Right cardiac atrium (tissue), 5 donors: Measurements from ENCODE around the gene TRAPPC2. TPM values are rescaled to one million over a fixed set of nuclear protein-coding genes. Genes with fewer than 3 reads are reported as not detected.
"Not testable (repeated sequence)": the region's sequence is repeated elsewhere in the genome, so short reads cannot be mapped to it uniquely, and the experiment has no call there.

Experiments
- ATAC-seq, 2 donors: fragments of 200-7000 bp; cut with Tn5 transposase; one replicate each; pipeline versions ENCODE4 v1.8.0 to v1.9.1; 2020; ENCODE audit warnings: moderate library complexity in 2 of 2, mild to moderate bottlenecking in 1 of 2
- DNase-seq, 3 donors: peaks; one replicate each; pipeline ENCODE4 v3.0.0-alpha.2; 2020
- H3K27ac ChIP-seq: one replicate; pipeline ENCODE4 v1.5.1; 2013; ENCODE audit warnings: mild to moderate bottlenecking, low read length, control low read depth, moderate library complexity
- H3K27me3 ChIP-seq: one replicate; pipeline ENCODE4 v1.6.1; 2013; ENCODE audit not compliant: control insufficient read depth, insufficient read depth
- H3K4me1 ChIP-seq: one replicate; pipeline ENCODE4 v1.6.1; 2013; ENCODE audit warnings: low read length; ENCODE audit not compliant: control insufficient read depth, insufficient read depth
- H3K4me3 ChIP-seq: one replicate; pipeline ENCODE4 v1.5.1; 2013; ENCODE audit warnings: low read length, control low read depth
- H3K9me3 ChIP-seq: one replicate; pipeline ENCODE4 v1.6.1; 2013; ENCODE audit warnings: low read length; ENCODE audit not compliant: control insufficient read depth
- WGBS: extraction: QIAGEN DNeasy Blood & Tissue Kit; methylation state at CpG from one replicate; pipeline ENCODE4 v1.1.7; 2013; 5-methylcytosine and 5-hydroxymethylcytosine counted together
- intact Hi-C, 4 donors: fragments of 100-400 bp; cut with DNase I; formaldehyde crosslinking; loops; one replicate each; pipeline versions ENCODE4 v1.11.0 to v1.14.0; 2022 to 2023
- polyA plus RNA-seq: library from polyadenylated mRNA; stranded (reverse); fragments of 200-250 nt; gene quantifications from one replicate; pipeline ENCODE4 v1.2.3, GENCODE V29; 2013
- total RNA-seq, 4 donors: library from RNA; stranded (reverse); fragmentation: NEBNext Ultra II Directional; extraction: Animal tissue kit (Norgen Biotek cat#: 25700); gene quantifications; one replicate each; pipeline ENCODE4 v1.2.1, GENCODE V29; 2021
- donor health status: healthy with polysubstance abuse.
- donor health status: DM: no; HTN: yes; CAD: no.
- donor health status: DM: no; HTN: no; CAD: no.
- donor health status: DM: no; HTN: yes; CAD: no; lungs with severe emphysema.
- donor health status: DM: yes; HTN: yes; CAD: no.

TRAPPC2 gene
- total and polyA plus RNA-seq, 5 donors, result 4.3 to 8.7 (median 7.7) TPM

- intact Hi-C loops, result no loop called here
- peak within 1 kb of the TSS; percentile 83 for H3K4me3 ChIP-seq
- ATAC-seq, result peak; percentile 99
- WGBS, result under 1% methylated on average over 68 of the region's 68 CpGs
- no peaks in the 10 kb centered on the region for H3K27me3 ChIP-seq
- peak within 1 kb of the TSS; percentile 96 for H3K27ac ChIP-seq
- peak; percentile 87 to 95 (median 93) for DNase-seq
- H3K4me1 ChIP-seq, result peaks cover 5% of the 10 kb centered on the region
- H3K9me3 ChIP-seq, result no peaks in the 10 kb centered on the region
These were observed 45.3 kb downstream of the TRAPPC2 start, which contains the start of gene RAB9A for GRCh38 chrX:13688958-13689740. Gene RAB9A, plus strand, starts transcription at chrX:13689128. Its CDS starts 19,619 bp downstream, at chrX:13708747.

DNA sequence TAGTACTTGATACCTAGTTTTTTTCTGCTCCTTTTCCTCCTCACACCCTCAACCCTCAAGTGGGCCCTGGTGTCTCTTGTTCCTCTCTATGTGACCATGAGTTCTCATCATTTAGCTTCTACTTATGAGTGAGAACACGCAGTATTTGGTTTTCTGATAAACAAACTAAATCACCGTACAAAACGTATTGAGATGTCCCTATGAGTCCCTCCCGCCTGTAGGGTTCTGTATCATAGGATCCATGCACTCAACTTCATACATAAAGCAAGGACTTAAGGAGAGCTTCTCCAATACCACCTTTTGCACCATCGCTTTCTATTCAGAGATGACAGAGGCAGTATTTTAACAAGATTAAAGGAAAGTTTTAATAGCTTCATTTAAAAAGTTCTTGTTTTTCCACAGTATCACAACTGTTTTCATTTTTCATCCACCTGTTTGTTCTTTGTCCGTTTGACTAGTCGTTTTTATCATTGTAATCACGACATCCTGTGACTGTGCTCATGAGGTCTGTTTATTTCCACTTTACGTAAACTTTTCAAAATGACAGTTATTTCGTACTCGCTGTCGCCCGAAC is 45.9 kb downstream of the TRAPPC2 start:
- H3K27me3 ChIP-seq, result no peaks in the 10 kb centered on the region
- WGBS, result 10% methylated on average over 13 of the region's 13 CpGs

GRCh38 chrX:13687203-13687602 is 47.2 kb downstream of the TRAPPC2 start:
- intact Hi-C loops, result no loop called here
- H3K27ac ChIP-seq, result no peak overlapping the region
- WGBS, result 79% methylated on average over 1 of the region's 1 CpG
- no peaks in the 10 kb centered on the region for H3K9me3 ChIP-seq
- H3K27me3 ChIP-seq, result no peaks in the 10 kb centered on the region
- no peaks in the 10 kb centered on the region for H3K4me1 ChIP-seq
- ATAC-seq (no peak), DNase-seq (no peak)
- no peak overlapping the region for H3K4me3 ChIP-seq

More for the DNA sequence above, 45.9 kb downstream of the TRAPPC2 start:
- DNase-seq (no peak), ATAC-seq (no peak)
- Histone ChIP-seq H3K9me3 (no peaks in the 10 kb centered on the region), H3K27ac (no peak overlapping the region), H3K4me3 (peak overlapping the region; percentile 83), H3K4me1 (peaks cover 5% of the 10 kb centered on the region)
- intact Hi-C loops, result no loop called here

- no peaks in the 10 kb centered on the region for H3K9me3 ChIP-seq
- WGBS, result 46% methylated on average over 3 of the region's 3 CpGs
- H3K27ac ChIP-seq, result no peak overlapping the region
- H3K4me1 ChIP-seq, result no peaks in the 10 kb centered on the region
- intact Hi-C loops, result no loop called here
- no peaks in the 10 kb centered on the region for H3K27me3 ChIP-seq
- ATAC-seq (no peak), DNase-seq (no peak)
- H3K4me3 ChIP-seq, result no peak overlapping the region
These were observed 49.2 kb downstream of the TRAPPC2 start for GRCh38 chrX:13685126-13685763.

GRCh38 chrX:13684361-13684760 is 50.1 kb downstream of the TRAPPC2 start:
- no peak overlapping the region for H3K4me3 ChIP-seq
- intact Hi-C loops, result no loop called here
- H3K27ac ChIP-seq, result no peak overlapping the region
- no peaks in the 10 kb centered on the region for H3K9me3 ChIP-seq
- WGBS, result 85% methylated on average over 4 of the region's 4 CpGs
- ATAC-seq (no peak), DNase-seq (no peak)
- no peaks in the 10 kb centered on the region for H3K4me1 ChIP-seq
- no peaks in the 10 kb centered on the region for H3K27me3 ChIP-seq

DNA sequence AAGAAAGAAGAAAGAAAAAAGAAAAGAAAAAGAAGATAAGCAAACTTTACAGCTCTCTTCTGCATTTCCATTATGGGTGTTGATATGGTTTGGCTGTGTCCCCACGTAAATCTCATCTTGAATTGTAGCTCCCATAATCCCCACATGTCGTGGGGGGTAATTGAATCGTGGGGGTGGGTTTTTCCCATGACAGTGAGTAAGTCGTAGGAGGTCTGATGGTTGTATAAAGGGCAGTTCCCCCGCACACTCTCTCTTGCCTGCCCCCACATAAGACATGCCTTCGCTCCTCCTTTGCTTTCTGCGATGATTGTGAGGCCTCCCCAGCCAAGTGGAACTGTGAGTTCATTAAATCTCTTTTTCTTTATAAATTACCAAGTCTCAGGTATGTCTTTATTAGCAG is 52.8 kb downstream of the TRAPPC2 start:
- no peak for ATAC-seq
- intact Hi-C loops, result no loop called here
- WGBS, result 91% methylated on average over 7 of the region's 7 CpGs

GRCh38 chrX:13679700-13680099 is 54.7 kb downstream of the TRAPPC2 start:
- H3K4me3 ChIP-seq, H3K27me3 ChIP-seq, H3K27ac ChIP-seq, ATAC-seq, intact Hi-C loops, DNase-seq, H3K9me3 ChIP-seq, H3K4me1 ChIP-seq: not testable (repeated sequence)
- WGBS, result 99% methylated on average over 3 of the region's 4 CpGs

More for the DNA sequence above, 52.8 kb downstream of the TRAPPC2 start:
- no peaks in the 10 kb centered on the region for H3K9me3 ChIP-seq
- no peak overlapping the region for H3K27ac ChIP-seq
- DNase-seq, result no peak
- H3K4me1 ChIP-seq, result no peaks in the 10 kb centered on the region
- H3K4me3 ChIP-seq, result no peak overlapping the region
- no peaks in the 10 kb centered on the region for H3K27me3 ChIP-seq

DNA sequence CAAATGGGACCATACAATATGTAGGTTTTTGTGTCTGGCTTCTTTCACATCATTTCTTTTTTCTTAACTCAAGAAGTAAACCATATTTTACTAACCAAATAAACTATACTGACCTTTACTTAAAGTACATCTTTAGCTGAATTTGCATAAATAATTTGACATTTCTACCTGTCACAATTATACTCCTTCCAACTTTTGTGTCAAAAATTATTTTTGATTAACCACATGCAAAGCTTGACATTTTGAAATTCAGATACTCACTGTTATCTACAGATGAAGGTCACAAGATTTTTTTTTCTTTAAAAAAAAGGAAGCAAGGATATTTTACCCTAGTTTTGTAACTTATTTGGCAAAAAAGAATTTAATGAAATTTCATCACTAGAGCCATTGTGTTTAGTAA is 57.5 kb downstream of the TRAPPC2 start:
- no peak overlapping the region for H3K27ac ChIP-seq
- no peaks in the 10 kb centered on the region for H3K4me1 ChIP-seq
- ATAC-seq (no peak), DNase-seq (no peak)
- no peak overlapping the region for H3K4me3 ChIP-seq
- intact Hi-C loops, result no loop called here
- H3K9me3 ChIP-seq, result no peaks in the 10 kb centered on the region
- no peaks in the 10 kb centered on the region for H3K27me3 ChIP-seq

GRCh38 chrX:13673016-13673415 is 61.4 kb downstream of the TRAPPC2 start:
- H3K9me3 ChIP-seq, result no peaks in the 10 kb centered on the region
- H3K27me3 ChIP-seq, result no peaks in the 10 kb centered on the region
- H3K4me3 ChIP-seq, result no peak overlapping the region
- ATAC-seq (no peak), DNase-seq (no peak)
- no peak overlapping the region for H3K27ac ChIP-seq
- intact Hi-C loops, result no loop called here
- H3K4me1 ChIP-seq, result no peaks in the 10 kb centered on the region

- no peak for DNase-seq
- intact Hi-C loops, result no loop called here
- H3K9me3 ChIP-seq, result no peaks in the 10 kb centered on the region
- no peaks in the 10 kb centered on the region for H3K4me1 ChIP-seq
- no peak overlapping the region for H3K27ac ChIP-seq
- no peak overlapping the region for H3K4me3 ChIP-seq
- no peak for ATAC-seq
- 95% methylated on average over 5 of the region's 5 CpGs for WGBS
- no peaks in the 10 kb centered on the region for H3K27me3 ChIP-seq
These were observed 64.2 kb downstream of the TRAPPC2 start for GRCh38 chrX:13670197-13670596.

- intact Hi-C loops, result loop anchor here in 1 of 4 donors (10.0 kb wide), 1 partner anchor 65 kb away; the partner anchor contains the start of genes OFD1 and TRAPPC2
- H3K4me3 ChIP-seq, H3K9me3 ChIP-seq, DNase-seq, H3K4me1 ChIP-seq, H3K27ac ChIP-seq, ATAC-seq, H3K27me3 ChIP-seq: not testable (repeated sequence)
- WGBS, result 96% methylated on average over 8 of the region's 8 CpGs
These were observed 64.7 kb downstream of the TRAPPC2 start for GRCh38 chrX:13669755-13670154.
